Astrocyte (in vitro differentiated cells and primary cell): Measurements from ENCODE around the gene ERC1. TPM values are rescaled to one million over a fixed set of nuclear protein-coding genes. Genes with fewer than 3 reads are reported as not detected.

Experiments
- DNase-seq: peaks from one replicate; pipeline ENCODE4 v3.0.0-alpha.2; 2010; ENCODE audit warnings: low read depth
- FAIRE-seq: peaks from 2 replicates; lab custom pipeline; 2011; peaks lifted over from hg19 to GRCh38; lab: Jason Lieb, UNC
- H2AFZ ChIP-seq: 2 replicates; pipeline ENCODE4 v1.6.0; 2012; ENCODE audit warnings: low read depth, low read length, inconsistent platforms
- H3K27ac ChIP-seq: 2 replicates; pipeline ENCODE4 v1.5.1; 2011; ENCODE audit warnings: low read depth, low read length, inconsistent platforms
- H3K27me3 ChIP-seq: 2 replicates; pipeline ENCODE4 v1.6.0; 2011; ENCODE audit warnings: low read length, inconsistent platforms; ENCODE audit not compliant: insufficient read depth
- H3K36me3 ChIP-seq: 2 replicates; pipeline ENCODE4 v1.5.1; 2011; ENCODE audit warnings: low read length, inconsistent platforms; ENCODE audit not compliant: insufficient read depth
- H3K4me1 ChIP-seq: 2 replicates; pipeline ENCODE4 v1.5.1; 2011; ENCODE audit warnings: low read length, inconsistent platforms; ENCODE audit not compliant: insufficient read depth
- H3K4me2 ChIP-seq: 2 replicates; pipeline ENCODE4 v1.6.0; 2012; ENCODE audit warnings: low read length, inconsistent platforms
- H3K4me3 ChIP-seq: 2 replicates; pipeline ENCODE4 v1.5.1; 2011; ENCODE audit warnings: low read depth, mild to moderate bottlenecking, low read length, inconsistent platforms; ENCODE audit not compliant: insufficient read depth
- H3K79me2 ChIP-seq: 2 replicates; pipeline ENCODE4 v1.6.0; 2012; ENCODE audit warnings: mild to moderate bottlenecking, low read length, inconsistent platforms; ENCODE audit not compliant: insufficient read depth
- H3K9ac ChIP-seq: 2 replicates; pipeline ENCODE4 v1.6.0; 2012; ENCODE audit warnings: mild to moderate bottlenecking, low read length, inconsistent platforms
- H3K9me3 ChIP-seq: 2 replicates; pipeline ENCODE4 v1.5.1; 2012; ENCODE audit warnings: low read depth, mild to moderate bottlenecking, low read length, inconsistent platforms; ENCODE audit not compliant: insufficient read depth
- H4K20me1 ChIP-seq: 2 replicates; pipeline ENCODE4 v1.6.0; 2012; ENCODE audit warnings: low read length, inconsistent platforms; ENCODE audit not compliant: insufficient read depth
- H3K27ac Mint-ChIP-seq: one replicate; pipeline ENCODE4 v1.8.0; 2021; ENCODE audit warnings: mild to moderate bottlenecking, mixed read lengths; ENCODE audit not compliant: unreplicated experiment
- H3K27me3 Mint-ChIP-seq: one replicate; pipeline ENCODE4 v1.8.0; 2021; ENCODE audit warnings: low read depth, mixed read lengths; ENCODE audit not compliant: unreplicated experiment
- H3K36me3 Mint-ChIP-seq: one replicate; pipeline ENCODE4 v1.8.0; 2021; ENCODE audit warnings: low read depth, mixed read lengths; ENCODE audit not compliant: unreplicated experiment
- H3K4me1 Mint-ChIP-seq: one replicate; pipeline ENCODE4 v1.8.0; 2021; ENCODE audit warnings: low read depth, mixed read lengths; ENCODE audit not compliant: unreplicated experiment
- H3K4me3 Mint-ChIP-seq: one replicate; pipeline ENCODE4 v1.8.0; 2021; ENCODE audit warnings: mild to moderate bottlenecking, moderate library complexity, mixed read lengths; ENCODE audit not compliant: unreplicated experiment
- H3K9me3 Mint-ChIP-seq: one replicate; pipeline ENCODE4 v1.8.0; 2021; ENCODE audit warnings: mild to moderate bottlenecking, mixed read lengths; ENCODE audit not compliant: unreplicated experiment
- EZH2 ChIP-seq: IDR thresholded peaks from 2 replicates; pipeline ENCODE4 v1.6.1; 2012; ENCODE audit warnings: mild to moderate bottlenecking, low read length, inconsistent platforms; ENCODE audit not compliant: insufficient read depth
- total RNA-seq: library from RNA; stranded (reverse); gene quantifications from 2 replicates; pipeline ENCODE4 v1.2.1, GENCODE V29; 2021
- TF ChIP-seq, protein P1 (sequence below): IDR thresholded peaks from 2 replicates; pipeline ENCODE4 v1.5.1; 2011; ENCODE audit warnings: low read depth, mild to moderate bottlenecking, inconsistent platforms, low read length, moderate library complexity; ENCODE audit not compliant: insufficient read depth

ERC1 gene
- total RNA-seq, 1 donor from 2014 or later = 67.1 TPM

DNA sequence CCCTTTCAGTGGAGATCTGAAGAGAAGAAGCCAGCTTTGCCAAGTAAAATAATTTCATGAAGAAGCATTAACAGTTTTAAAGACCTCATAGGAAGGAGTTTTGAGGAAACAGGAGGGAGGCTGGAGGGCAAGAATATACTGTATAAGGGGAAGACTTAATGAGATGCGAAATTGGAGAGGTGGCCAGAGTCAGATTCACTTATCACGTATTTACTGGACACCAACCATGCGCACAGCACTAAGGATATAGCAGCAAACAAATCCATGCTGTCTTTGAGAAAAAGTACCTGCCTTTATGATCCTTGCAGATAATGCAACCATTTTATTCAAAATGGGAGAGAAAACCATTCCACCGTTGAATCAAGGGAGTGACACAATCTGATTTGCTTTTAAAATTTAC lies 100.3 kb downstream of the ERC1 start:
- Mint-ChIP-seq H3K27ac (peak overlapping the region; percentile 26), H3K9me3 (no peaks in the 10 kb centered on the region), H3K4me1 (peaks cover 2% of the 10 kb centered on the region), H3K4me3 (no peak overlapping the region), H3K36me3 (no peaks in the 10 kb centered on the region), H3K27me3 (no peaks in the 10 kb centered on the region)
- Histone ChIP-seq H3K27ac (no peak overlapping the region), H2AFZ (no peak overlapping the region), H4K20me1 (peaks cover 22% of the 10 kb centered on the region), H3K36me3 (no peaks in the 10 kb centered on the region), H3K79me2 (peaks cover 28% of the 10 kb centered on the region), H3K4me3 (no peak overlapping the region), H3K27me3 (no peaks in the 10 kb centered on the region), H3K9ac (no peak overlapping the region), H3K9me3 (no peaks in the 10 kb centered on the region), H3K4me2 (no peak overlapping the region), H3K4me1 (no peaks in the 10 kb centered on the region)
- TF ChIP-seq, protein P1, sequence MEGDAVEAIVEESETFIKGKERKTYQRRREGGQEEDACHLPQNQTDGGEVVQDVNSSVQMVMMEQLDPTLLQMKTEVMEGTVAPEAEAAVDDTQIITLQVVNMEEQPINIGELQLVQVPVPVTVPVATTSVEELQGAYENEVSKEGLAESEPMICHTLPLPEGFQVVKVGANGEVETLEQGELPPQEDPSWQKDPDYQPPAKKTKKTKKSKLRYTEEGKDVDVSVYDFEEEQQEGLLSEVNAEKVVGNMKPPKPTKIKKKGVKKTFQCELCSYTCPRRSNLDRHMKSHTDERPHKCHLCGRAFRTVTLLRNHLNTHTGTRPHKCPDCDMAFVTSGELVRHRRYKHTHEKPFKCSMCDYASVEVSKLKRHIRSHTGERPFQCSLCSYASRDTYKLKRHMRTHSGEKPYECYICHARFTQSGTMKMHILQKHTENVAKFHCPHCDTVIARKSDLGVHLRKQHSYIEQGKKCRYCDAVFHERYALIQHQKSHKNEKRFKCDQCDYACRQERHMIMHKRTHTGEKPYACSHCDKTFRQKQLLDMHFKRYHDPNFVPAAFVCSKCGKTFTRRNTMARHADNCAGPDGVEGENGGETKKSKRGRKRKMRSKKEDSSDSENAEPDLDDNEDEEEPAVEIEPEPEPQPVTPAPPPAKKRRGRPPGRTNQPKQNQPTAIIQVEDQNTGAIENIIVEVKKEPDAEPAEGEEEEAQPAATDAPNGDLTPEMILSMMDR = no peak
- TF ChIP-seq EZH2 = no peak
- DNase-seq (no peak), FAIRE-seq (no peak)

DNA sequence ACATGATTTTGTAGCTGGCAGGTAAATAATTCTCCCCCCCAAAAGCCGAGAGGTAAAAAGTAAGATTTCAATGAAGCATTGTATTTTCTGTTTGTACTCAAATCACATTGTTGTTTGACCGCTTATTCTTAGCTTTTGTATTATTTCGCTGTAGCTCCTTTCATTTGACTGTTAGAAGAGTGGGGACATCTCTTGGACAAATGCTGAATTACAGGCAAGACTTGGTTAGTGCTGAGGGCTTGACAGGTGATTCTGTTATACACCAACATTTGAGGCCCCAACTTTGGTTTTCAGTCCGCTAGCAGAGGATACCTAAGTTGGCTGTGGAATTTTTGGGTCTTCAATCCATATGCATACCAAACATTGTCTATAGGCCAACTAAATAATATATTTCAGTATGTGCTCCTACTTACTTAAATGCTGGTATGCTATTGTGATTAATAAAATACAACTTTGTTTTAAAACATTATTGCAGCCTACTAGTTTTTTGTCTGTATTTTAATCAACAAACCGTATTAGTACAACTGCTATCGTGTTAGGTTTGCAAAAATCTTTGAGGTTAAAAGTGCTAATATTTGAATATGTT lies 102.2 kb downstream of the ERC1 start:
- FAIRE-seq = no peak
- no peak overlapping the region for H3K27ac ChIP-seq
- H3K79me2 ChIP-seq = peaks cover 45% of the 10 kb centered on the region

DNA sequence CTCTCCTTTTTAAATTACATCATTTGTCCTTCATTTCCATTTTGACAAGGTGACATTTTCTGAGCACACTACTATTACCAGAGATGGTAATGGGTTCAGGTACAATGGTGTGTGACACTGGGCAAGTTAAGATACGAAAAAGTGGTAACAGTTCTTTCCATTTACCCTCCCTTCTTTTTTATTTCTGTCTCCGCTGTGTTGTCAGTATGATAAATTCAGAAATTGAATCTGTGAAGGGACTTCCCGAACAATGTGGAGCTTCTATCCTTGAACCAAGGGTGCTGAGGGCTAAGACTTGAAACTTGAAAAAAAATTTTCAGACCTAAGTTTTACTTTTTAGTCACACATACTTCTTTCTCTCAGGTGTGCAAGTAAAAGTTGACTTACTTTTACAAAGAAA lies 103.7 kb downstream of the ERC1 start:
- H3K27ac ChIP-seq = no peak overlapping the region
- H3K36me3 ChIP-seq = no peaks in the 10 kb centered on the region
- no peak for TF ChIP-seq EZH2
- TF ChIP-seq, protein P1 = no peak
- no peak overlapping the region for H3K4me2 ChIP-seq
- FAIRE-seq (no peak), DNase-seq (no peak)
- peaks cover 41% of the 10 kb centered on the region for H4K20me1 ChIP-seq
- no peaks in the 10 kb centered on the region for H3K27me3 Mint-ChIP-seq
- H3K4me1 Mint-ChIP-seq = peaks cover 4% of the 10 kb centered on the region
- no peak overlapping the region for H2AFZ ChIP-seq
- H3K79me2 ChIP-seq = peaks cover 57% of the 10 kb centered on the region
- no peak overlapping the region for H3K9ac ChIP-seq
- no peaks in the 10 kb centered on the region for H3K9me3 Mint-ChIP-seq
- H3K4me3 Mint-ChIP-seq = no peak overlapping the region
- H3K4me1 ChIP-seq = no peaks in the 10 kb centered on the region
- H3K4me3 ChIP-seq = no peak overlapping the region
- no peaks in the 10 kb centered on the region for H3K36me3 Mint-ChIP-seq
- no peaks in the 10 kb centered on the region for H3K27me3 ChIP-seq
- H3K27ac Mint-ChIP-seq = no peak overlapping the region
- H3K9me3 ChIP-seq = no peaks in the 10 kb centered on the region

More for the DNA sequence above, 102.2 kb downstream of the ERC1 start:
- H3K4me3 ChIP-seq = no peak overlapping the region
- Mint-ChIP-seq H3K4me3 (no peak overlapping the region), H3K9me3 (no peaks in the 10 kb centered on the region), H3K27me3 (no peaks in the 10 kb centered on the region), H3K4me1 (peaks cover 2% of the 10 kb centered on the region), H3K27ac (no peak overlapping the region), H3K36me3 (no peaks in the 10 kb centered on the region)
- no peak for TF ChIP-seq EZH2
- TF ChIP-seq, protein P1 = peak; percentile 90
- peak; percentile 47 for DNase-seq
- no peaks in the 10 kb centered on the region for H3K36me3 ChIP-seq
- H2AFZ ChIP-seq = no peak overlapping the region
- no peaks in the 10 kb centered on the region for H3K27me3 ChIP-seq
- H3K9ac ChIP-seq = no peak overlapping the region
- H3K4me2 ChIP-seq = no peak overlapping the region
- H3K9me3 ChIP-seq = no peaks in the 10 kb centered on the region
- peaks cover 34% of the 10 kb centered on the region for H4K20me1 ChIP-seq
- no peaks in the 10 kb centered on the region for H3K4me1 ChIP-seq
